Keratinocyte (primary cell): Measurements from ENCODE around the gene CDH7. TPM values are rescaled to one million over a fixed set of nuclear protein-coding genes. Genes with fewer than 3 reads are reported as not detected.

Experiments
- DNase-seq: peaks from one replicate; pipeline ENCODE4 v3.0.0-alpha.2; 2011; ENCODE audit warnings: low read depth, missing footprints, low spot score
- FAIRE-seq: peaks from 2 replicates; lab custom pipeline; 2011; peaks lifted over from hg19 to GRCh38; lab: Jason Lieb, UNC
- H2AFZ ChIP-seq: 2 replicates; pipeline ENCODE4 v1.6.0; 2012; ENCODE audit warnings: low read length, control low read depth, inconsistent platforms; ENCODE audit not compliant: control insufficient read depth
- H3K27ac ChIP-seq: 2 replicates; pipeline ENCODE4 v1.5.1; 2011; ENCODE audit warnings: low read length; ENCODE audit not compliant: control insufficient read depth, insufficient read depth
- H3K27me3 ChIP-seq: 3 replicates; pipeline ENCODE4 v1.6.0; 2011; ENCODE audit warnings: low read length; ENCODE audit not compliant: control insufficient read depth, insufficient read depth; ENCODE audit errors: extremely low read depth
- H3K36me3 ChIP-seq, 2 experiments: 2 replicates in 1 of 2; 3 replicates in 1 of 2; pipeline ENCODE4 v1.5.1; 2011; ENCODE audit warnings: low read length in 2 of 2, mild to moderate bottlenecking in 1 of 2; ENCODE audit not compliant: control insufficient read depth in 2 of 2, insufficient read depth in 2 of 2; ENCODE audit errors: extremely low read depth in 1 of 2
- H3K4me1 ChIP-seq: 3 replicates; pipeline ENCODE4 v1.5.1; 2011; ENCODE audit warnings: low read length; ENCODE audit not compliant: control insufficient read depth, insufficient read depth; ENCODE audit errors: extremely low read depth
- H3K4me2 ChIP-seq: 3 replicates; pipeline ENCODE4 v1.6.0; 2011; ENCODE audit warnings: low read depth, low read length; ENCODE audit not compliant: control insufficient read depth, insufficient read depth; ENCODE audit errors: extremely low read depth
- H3K4me3 ChIP-seq, 3 experiments: fragments of 200-600 bp in 1 of 3; sonication (generic) in 1 of 3; 2 replicates in 2 of 3; 3 replicates in 1 of 3; pipeline ENCODE4 v1.5.1; 2011 to 2016; ENCODE audit warnings: low read length in 3 of 3, mild to moderate bottlenecking in 3 of 3, control low read depth in 2 of 3, inconsistent platforms in 1 of 3, low read depth in 1 of 3, mixed read lengths in 1 of 3, mixed run types in 1 of 3, moderate library complexity in 1 of 3; ENCODE audit not compliant: control insufficient read depth in 2 of 3, insufficient read depth in 2 of 3; ENCODE audit errors: extremely low read depth in 1 of 3
- H3K79me2 ChIP-seq: 2 replicates; pipeline ENCODE4 v1.6.0; 2012; ENCODE audit warnings: low read length; ENCODE audit not compliant: control insufficient read depth, insufficient read depth
- H3K9ac ChIP-seq: 3 replicates; pipeline ENCODE4 v1.6.0; 2011; ENCODE audit warnings: low read length; ENCODE audit not compliant: control insufficient read depth, insufficient read depth; ENCODE audit errors: extremely low read depth
- H3K9me1 ChIP-seq: 3 replicates; pipeline ENCODE4 v1.6.0; 2011; ENCODE audit warnings: low read length; ENCODE audit not compliant: control insufficient read depth, insufficient read depth; ENCODE audit errors: extremely low read depth
- H3K9me3 ChIP-seq: 2 replicates; pipeline ENCODE4 v1.5.1; 2012; ENCODE audit warnings: low read depth, low read length; ENCODE audit not compliant: control insufficient read depth
- H4K20me1 ChIP-seq: 3 replicates; pipeline ENCODE4 v1.6.0; 2011; ENCODE audit warnings: low read length; ENCODE audit not compliant: control insufficient read depth, insufficient read depth; ENCODE audit errors: extremely low read depth
- CTCF ChIP-seq, 3 experiments: IDR thresholded peaks in 1 of 3; conservative IDR thresholded peaks in 1 of 3; optimal IDR thresholded peaks in 1 of 3; 2 replicates in 2 of 3; 3 replicates in 1 of 3; pipeline versions ENCODE3 to v1.5.1; 2011; ENCODE audit warnings: low read length in 3 of 3, mild to moderate bottlenecking in 3 of 3, moderate library complexity in 2 of 3, control low read depth in 1 of 3, inconsistent platforms in 1 of 3; ENCODE audit not compliant: insufficient read depth in 2 of 3; ENCODE audit errors: extremely low read depth in 1 of 3
- EZH2 ChIP-seq: IDR thresholded peaks from one replicate; pipeline ENCODE4 v1.6.1; 2012; ENCODE audit warnings: inconsistent platforms, mild to moderate bottlenecking, low read length, moderate library complexity
- dilution Hi-C: fragments of 300-500 bp; cut with MboI; formaldehyde crosslinking; loops from one replicate; pipeline ENCODE4 v1.7.0; 2020; ENCODE audit warnings: low sequenced_read_pairs; ENCODE audit not compliant: extremely low pct_ligation_motif_present
- polyA plus RNA-seq, 5 experiments: library from polyadenylated mRNA; depleted of rRNA in 3 of 5; stranded (reverse) in 3 of 5; stranded (forward) in 1 of 5; unstranded in 1 of 5; fragments of >200 nt; gene quantifications; 1 replicate in 1 of 5; 2 replicates in 3 of 5; 3 replicates in 1 of 5; pipeline versions ENCODE4 v1.2.1 to v1.2.3, GENCODE V29; 2011 to 2012; ENCODE audit warnings: missing spikeins in 2 of 5, low read depth in 1 of 5, low replicate concordance in 1 of 5

The CDH7 gene
- polyA plus RNA-seq, 1 donor (not counting 4 experiments of a cell fraction or from before 2014, with no cell fraction given), result not detected

- FAIRE-seq, result no peak
- dilution Hi-C loops, result no loop called here
These were observed 13.3 kb upstream of the CDH7 start for GRCh38 chr18:65737471-65737955.

GRCh38 chr18:65746936-65747335 lies 3.9 kb upstream of the CDH7 start:
- H3K79me2 ChIP-seq, result no peaks in the 10 kb centered on the region
- no peak overlapping the region for H3K9ac ChIP-seq
- no peaks in the 10 kb centered on the region for H3K9me3 ChIP-seq
- H3K4me3 ChIP-seq, result no peak overlapping the region
- no peaks in the 10 kb centered on the region for H3K4me1 ChIP-seq
- dilution Hi-C loops, result no loop called here
- no peaks in the 10 kb centered on the region for H4K20me1 ChIP-seq
- H3K27ac ChIP-seq, result no peak overlapping the region
- no peaks in the 10 kb centered on the region for H3K36me3 ChIP-seq
- TF ChIP-seq EZH2 (no peak), CTCF (optimal IDR thresholded peaks at IDR 0.05 in 1 of 3, IDR thresholded peaks at IDR 0.05 in 1 of 3, conservative IDR thresholded peaks at IDR 0.05 in 1 of 3; ENCODE audit: extremely low read depth in 1 of 3, insufficient read depth in 2 of 3, low read length in 3 of 3) (no peak)
- no peak for DNase-seq
- no peak overlapping the region for H2AFZ ChIP-seq
- H3K4me2 ChIP-seq, result no peak overlapping the region
- FAIRE-seq, result no peak
- H3K27me3 ChIP-seq, result peaks cover 8% of the 10 kb centered on the region
- H3K9me1 ChIP-seq, result no peaks in the 10 kb centered on the region

More at GRCh38 chr18:65737471-65737955, 13.3 kb upstream of the CDH7 start:
- Histone ChIP-seq H3K4me3 (no peak overlapping the region), H3K9me3 (no peaks in the 10 kb centered on the region), H4K20me1 (no peaks in the 10 kb centered on the region), H3K27ac (no peak overlapping the region), H3K27me3 (no peaks in the 10 kb centered on the region), H3K36me3 (no peaks in the 10 kb centered on the region), H3K4me2 (no peak overlapping the region), H2AFZ (no peak overlapping the region), H3K9me1 (no peaks in the 10 kb centered on the region), H3K79me2 (no peaks in the 10 kb centered on the region), H3K9ac (no peak overlapping the region), H3K4me1 (no peaks in the 10 kb centered on the region)
- TF ChIP-seq EZH2 (no peak), CTCF (optimal IDR thresholded peaks at IDR 0.05 in 1 of 3, IDR thresholded peaks at IDR 0.05 in 1 of 3, conservative IDR thresholded peaks at IDR 0.05 in 1 of 3; ENCODE audit: extremely low read depth in 1 of 3, insufficient read depth in 2 of 3, low read length in 3 of 3) (no peak)
- no peak for DNase-seq
